Measurements from ENCODE around the gene MRPL36. TPM values are rescaled to one million over a fixed set of nuclear protein-coding genes. Genes with fewer than 3 reads are reported as not detected.

MRPL36 gene
- total and polyA plus RNA-seq, 9 of the 15 experiments (the other 6 are each of a cell fraction or from before 2014, with no cell fraction given) = 78.3 to 557 (median 124) TPM

- TF ChIP-seq LCOR (CRISPR knock-in tag; IDR thresholded peaks at IDR 0.05) (no peak), CREM (IDR thresholded peaks at IDR 0.05; ENCODE audit: low read depth) (no peak)
- TF ChIP-seq, protein P1, sequence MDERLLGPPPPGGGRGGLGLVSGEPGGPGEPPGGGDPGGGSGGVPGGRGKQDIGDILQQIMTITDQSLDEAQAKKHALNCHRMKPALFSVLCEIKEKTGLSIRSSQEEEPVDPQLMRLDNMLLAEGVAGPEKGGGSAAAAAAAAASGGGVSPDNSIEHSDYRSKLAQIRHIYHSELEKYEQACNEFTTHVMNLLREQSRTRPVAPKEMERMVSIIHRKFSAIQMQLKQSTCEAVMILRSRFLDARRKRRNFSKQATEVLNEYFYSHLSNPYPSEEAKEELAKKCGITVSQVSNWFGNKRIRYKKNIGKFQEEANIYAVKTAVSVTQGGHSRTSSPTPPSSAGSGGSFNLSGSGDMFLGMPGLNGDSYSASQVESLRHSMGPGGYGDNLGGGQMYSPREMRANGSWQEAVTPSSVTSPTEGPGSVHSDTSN (CRISPR knock-in tag; IDR thresholded peaks at IDR 0.05; ENCODE audit: low read depth) = no peak
- TF ChIP-seq, protein P1 (tag; conservative IDR thresholded peaks at IDR 0.05; ENCODE audit: low read depth) = no peak
These were observed 8.5 kb downstream of the MRPL36 start (continued) for GRCh38 chr5:1791176-1791575.

GRCh38 chr5:1789834-1790471 lies 9.7 kb downstream of the MRPL36 start:
- Histone ChIP-seq H3K4me2 (ENCODE audit: insufficient read depth, low read length) (no peak overlapping the region), H3K79me2 (ENCODE audit: control insufficient read depth, insufficient read depth, low read length) (no peaks in the 10 kb centered on the region), H2AFZ (ENCODE audit: low read depth, low read length) (no peak overlapping the region), H3K9ac (ENCODE audit: insufficient read depth in 1 of 2, low read depth in 2 of 2, low read length in 2 of 2) (no peak overlapping the region), H3K9me3 (replicated peaks; ENCODE audit: control insufficient read depth, insufficient read depth, low read depth, low read length) (no peaks in the 10 kb centered on the region), H3K27me3 (ENCODE audit: control insufficient read depth in 2 of 2, insufficient read depth in 2 of 2, low read length in 2 of 2) (peaks cover 46 to 47% of the 10 kb centered on the region in 2 experiments), H3K36me3 (ENCODE audit: control insufficient read depth, insufficient read depth, low read length) (no peaks in the 10 kb centered on the region), H3K27ac (ENCODE audit: extremely low read depth, low read depth, low read length) (no peak overlapping the region), H3K9me1 (ENCODE audit: control insufficient read depth, insufficient read depth, low read length) (no peaks in the 10 kb centered on the region), H3K4me1 (replicated peaks in 1 of 2; ENCODE audit: control insufficient read depth in 2 of 2, insufficient read depth in 2 of 2, low read length in 2 of 2) (peaks cover 0 to 19% of the 10 kb centered on the region in 2 experiments; a peak in 2 of 5 replicates), H3K4me3 (no peak overlapping the region), H4K20me1 (replicated peaks; ENCODE audit: control insufficient read depth, insufficient read depth, low read length) (peaks cover 3% of the 10 kb centered on the region)
- CTCF ChIA-PET (ENCODE audit: low intra/inter-chr PET ratio) = no interaction called here
- POLR2A ChIA-PET = no interaction called here
- TF ChIP-seq, protein P2, sequence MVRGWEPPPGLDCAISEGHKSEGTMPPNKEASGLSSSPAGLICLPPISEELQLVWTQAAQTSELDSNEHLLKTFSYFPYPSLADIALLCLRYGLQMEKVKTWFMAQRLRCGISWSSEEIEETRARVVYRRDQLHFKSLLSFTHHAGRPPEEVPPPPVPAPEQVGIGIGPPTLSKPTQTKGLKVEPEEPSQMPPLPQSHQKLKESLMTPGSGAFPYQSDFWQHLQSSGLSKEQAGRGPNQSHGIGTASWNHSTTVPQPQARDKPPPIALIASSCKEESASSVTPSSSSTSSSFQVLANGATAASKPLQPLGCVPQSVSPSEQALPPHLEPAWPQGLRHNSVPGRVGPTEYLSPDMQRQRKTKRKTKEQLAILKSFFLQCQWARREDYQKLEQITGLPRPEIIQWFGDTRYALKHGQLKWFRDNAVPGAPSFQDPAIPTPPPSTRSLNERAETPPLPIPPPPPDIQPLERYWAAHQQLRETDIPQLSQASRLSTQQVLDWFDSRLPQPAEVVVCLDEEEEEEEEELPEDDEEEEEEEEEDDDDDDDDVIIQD (CRISPR knock-in tag; IDR thresholded peaks at IDR 0.05) = no peak
- 0 out of 4 replicates have a peak, but pooled peaks of 1 of the 2 experiments have one; percentile 15 for TF ChIP-seq KDM1A (IDR thresholded peaks at IDR 0.05)
- no TSS peak for BruUV-seq (replicated peaks)
- 14% methylated on average over 10 of the region's 10 CpGs for WGBS (ENCODE audit: insufficient coverage, low coverage, missing lambda C conversion rate)
- intact Hi-C loops (cut with micrococcal nuclease) = no loop called here
- ATAC-seq = no peak
- DNase-seq (ENCODE audit: extremely low read depth in 1 of 4, low spot score in 3 of 4) = no peak
- peak; percentile 55 for FAIRE-seq
- in situ Hi-C loops (cut with MboI) = no loop called here

Measured in K562 (cell line).